Activated effector memory CD4-positive, alpha-beta T cell treated with Interleukin-2 at 50 U/mL for 16 hours (primary cell): Measurements from ENCODE around the gene MGAT5.

Source experiments
- DNase-seq: peaks from one replicate; pipeline ENCODE4 v3.0.0-alpha.2; 2020

Gene MGAT5

DNA sequence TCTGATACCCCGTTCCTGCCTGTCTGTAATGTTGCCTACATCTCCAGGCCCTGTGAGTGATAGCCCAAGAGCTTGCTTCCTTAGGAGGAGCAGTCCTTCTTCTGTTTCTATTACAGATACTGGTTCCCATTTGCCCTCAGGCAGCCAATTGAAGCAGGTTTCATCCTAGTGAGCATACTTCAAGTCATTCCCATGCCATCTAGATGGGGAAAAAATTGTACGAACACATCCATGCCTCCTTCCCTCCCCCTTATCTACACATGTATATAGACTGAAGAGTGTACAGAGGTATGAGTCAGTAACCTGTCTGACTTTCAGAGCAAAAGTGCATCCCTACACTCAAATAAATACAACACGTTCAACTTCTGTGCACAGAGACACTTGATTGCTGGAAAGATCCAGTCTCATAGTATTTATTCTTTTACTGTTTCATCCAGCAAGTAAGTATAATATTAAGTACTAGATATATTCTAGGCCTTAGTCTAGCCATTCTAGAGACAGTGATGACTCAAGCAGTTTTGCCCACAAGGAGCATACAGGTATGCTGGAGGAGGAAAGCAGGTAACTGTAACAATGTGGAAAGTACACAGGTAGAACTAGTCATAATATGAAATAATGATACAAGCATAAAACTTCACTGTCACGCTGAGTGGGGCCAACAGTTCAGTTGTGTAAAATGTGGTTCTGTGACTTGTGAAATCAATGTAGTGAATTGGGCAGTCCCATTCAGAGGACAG, 153.4 kb downstream of the MGAT5 start:
- DNase-seq = no peak

DNA sequence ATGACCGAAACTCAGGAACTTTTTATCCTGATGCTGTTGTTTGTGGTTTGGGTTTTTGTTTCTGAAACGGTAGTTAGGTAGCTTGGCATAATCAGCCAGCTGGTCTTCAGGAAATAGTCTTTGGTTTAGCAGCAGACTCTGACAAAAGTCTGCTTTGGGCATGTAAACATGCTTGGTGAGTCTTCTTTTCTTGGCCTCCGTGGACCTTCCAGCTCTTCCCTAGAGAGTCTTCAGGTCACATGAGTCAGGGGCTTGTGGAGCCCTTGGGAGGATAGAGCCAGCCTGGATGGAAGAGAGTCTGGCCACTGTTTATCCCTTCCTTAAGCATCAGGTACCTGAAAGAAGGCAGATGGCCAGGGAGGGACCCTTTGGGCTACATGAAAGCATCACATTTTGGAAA, 154.5 kb downstream of the MGAT5 start:
- no peak for DNase-seq

DNA sequence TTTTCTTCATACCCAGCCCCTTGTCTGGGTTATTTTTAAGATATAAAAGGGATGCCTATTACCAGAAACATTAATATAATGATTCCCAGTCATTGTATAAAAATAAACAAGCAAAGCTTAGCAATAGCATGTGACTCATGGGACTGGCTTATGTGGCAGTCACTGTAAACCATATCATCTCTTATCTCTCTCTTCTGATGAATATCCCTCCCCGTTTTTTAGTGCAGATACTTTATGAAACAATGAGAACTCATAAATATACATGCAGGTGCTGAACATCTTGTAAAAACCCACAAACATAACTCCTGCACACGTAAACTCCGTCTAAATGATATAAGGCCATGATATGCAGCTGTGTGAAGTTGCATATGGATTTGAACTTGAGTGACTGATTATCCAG, 154.9 kb downstream of the MGAT5 start:
- no peak for DNase-seq

DNA sequence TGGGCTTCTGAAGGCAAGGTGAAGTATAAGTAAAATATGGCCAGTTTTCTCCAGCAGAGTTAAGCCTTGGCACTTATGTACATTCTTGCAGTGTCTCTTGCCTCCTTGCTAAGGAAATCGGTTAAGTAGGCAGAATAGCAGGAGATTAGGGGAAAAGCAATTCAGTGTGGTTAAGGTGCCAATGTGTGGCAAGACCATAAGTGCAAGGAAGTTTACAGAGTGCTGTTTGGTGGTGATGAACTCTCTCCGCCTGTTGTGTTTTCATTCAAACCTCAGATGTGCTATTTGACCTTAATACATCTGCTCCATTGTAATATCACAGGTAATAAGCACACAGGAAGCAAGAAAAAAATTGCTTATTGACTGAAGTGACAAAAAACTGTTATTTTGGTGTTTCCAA, 156.1 kb downstream of the MGAT5 start:
- no peak for DNase-seq

DNA sequence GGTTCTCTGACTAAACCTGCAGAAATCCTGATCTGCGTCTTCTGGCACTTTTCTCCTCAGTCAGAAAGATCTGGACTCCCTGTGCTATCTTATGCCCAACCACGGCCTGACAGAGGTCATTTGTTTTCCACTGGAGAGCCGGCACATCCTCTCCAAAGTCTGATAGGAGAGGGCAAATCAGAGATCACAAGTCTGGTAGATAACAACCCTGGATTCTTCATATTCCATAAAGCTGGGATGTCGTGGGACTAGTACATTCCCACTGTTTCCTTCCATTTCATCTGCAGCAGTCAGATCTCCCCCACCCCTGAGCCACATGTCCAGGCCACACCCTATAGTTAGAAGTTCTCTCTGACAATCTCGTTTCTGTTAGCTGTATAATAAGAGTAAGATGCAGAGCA, 157.0 kb downstream of the MGAT5 start:
- DNase-seq = no peak

DNA sequence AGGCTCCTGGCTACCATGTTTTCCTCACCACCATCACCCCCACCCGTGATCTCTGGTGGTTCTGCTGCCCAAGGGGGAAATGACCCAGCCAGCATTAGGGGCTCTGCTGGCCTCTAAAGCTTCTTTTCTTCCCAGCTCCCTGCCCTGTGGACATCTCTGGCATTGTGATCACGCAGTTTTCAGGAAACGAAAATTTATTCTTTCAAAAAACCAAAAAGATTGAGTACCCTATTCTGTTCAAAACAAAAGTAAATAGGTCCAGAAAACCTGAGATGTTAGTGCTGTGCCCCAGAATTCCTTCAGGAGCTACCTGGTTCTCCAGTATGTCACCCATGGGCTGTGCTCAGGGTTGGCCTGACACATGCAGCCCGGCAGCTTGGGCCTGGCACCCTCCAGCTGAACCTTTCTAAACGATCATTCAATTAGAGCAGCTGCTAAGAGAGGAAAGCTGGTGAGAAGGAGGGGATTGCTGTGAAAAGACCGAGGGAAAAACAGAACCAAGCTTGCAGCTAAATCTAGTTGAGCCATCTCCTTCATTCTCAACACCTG, 157.5 kb downstream of the MGAT5 start:
- DNase-seq = no peak

DNA sequence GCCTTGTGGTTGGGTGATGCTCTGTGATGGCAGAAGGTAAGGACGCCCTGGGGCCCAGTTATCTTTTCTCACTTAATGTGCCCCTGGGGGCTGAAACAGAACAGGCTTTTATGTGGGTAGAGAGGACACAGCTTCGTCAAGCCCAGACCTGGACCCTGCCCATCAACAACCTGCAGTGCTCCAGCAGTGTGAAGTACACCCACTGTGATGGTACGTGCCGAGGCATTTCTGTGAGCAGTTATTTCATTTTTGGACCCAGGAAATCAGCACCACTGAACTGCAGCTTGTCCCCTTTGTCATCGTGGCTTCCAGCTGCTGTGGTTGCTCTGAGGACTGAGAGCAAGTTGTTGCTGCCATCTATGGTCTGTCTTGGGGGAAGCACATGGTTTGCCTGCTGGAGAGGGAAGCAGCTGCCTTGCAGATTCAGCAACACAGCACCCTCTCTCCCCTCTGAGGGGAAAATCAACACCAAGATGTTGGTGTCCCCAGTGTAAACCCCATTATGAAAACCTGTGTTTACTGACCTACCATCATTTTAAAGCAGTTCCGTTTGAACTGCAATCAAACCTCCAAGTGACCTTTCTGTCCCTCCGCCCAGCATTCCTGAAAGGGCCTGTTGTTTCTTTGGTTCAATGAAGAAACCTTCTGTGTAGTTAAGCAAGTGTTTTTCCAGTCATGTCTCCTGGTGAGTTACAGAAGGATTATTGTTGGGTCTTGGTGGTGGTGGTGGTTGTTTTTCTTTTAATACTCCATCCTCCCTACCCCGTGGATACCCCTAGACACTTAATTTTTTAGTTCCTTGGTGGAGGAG, 158.2 kb downstream of the MGAT5 start:
- DNase-seq = peak; percentile 59

DNA sequence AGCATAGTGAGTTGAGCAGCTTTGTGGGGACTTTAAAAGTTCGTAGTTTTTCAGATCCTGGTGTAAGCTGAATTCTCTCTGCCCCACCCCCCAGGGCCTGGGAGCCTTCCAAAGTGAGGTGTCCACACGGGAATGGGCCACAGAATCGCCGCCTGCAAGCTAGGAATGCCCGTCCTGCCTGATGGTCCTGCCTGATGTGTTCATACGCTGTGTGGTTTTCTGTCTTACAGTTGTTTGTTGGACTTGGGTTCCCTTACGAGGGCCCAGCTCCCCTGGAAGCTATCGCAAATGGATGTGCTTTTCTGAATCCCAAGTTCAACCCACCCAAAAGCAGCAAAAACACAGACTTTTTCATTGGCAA, 158.7 kb downstream of the MGAT5 start:
- no peak for DNase-seq

DNA sequence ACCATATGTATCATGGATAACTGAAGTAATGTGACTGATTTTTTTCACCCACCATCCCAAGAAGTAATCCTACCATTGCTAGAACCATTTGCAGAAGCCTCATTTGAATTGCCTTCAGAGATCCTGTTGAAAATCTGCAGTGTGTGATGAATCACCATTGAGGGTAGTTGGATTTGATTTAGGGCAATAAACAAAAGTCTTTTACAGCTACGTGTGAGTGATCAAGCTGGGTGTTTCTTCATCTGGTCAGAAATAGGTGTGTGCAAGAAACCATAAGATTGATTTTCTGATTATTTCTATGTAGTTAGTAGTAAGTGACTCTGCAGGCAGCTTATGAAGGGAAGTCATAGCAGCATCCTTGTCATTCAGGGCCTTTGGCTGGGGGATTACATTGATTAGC, 159.6 kb downstream of the MGAT5 start:
- DNase-seq = no peak

DNA sequence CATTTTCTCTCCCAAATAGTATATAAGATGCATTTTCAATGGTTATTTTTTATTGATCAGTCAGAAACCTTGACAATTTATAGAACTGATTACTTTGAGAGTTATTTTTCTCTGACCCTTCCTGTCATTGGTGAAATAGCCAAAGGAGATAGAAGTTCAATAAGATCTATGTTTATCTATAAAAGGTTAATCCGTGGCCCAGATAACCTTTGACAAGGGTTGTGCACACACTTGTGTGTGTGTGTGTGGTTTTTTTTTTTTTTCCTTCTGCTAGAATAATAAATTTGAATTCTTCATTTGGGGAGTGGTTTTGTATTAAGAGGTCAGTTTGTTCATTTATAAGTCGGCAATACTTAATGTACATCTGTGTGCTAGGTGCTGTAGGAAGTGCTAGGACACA, 160.0 kb downstream of the MGAT5 start:
- no peak for DNase-seq

DNA sequence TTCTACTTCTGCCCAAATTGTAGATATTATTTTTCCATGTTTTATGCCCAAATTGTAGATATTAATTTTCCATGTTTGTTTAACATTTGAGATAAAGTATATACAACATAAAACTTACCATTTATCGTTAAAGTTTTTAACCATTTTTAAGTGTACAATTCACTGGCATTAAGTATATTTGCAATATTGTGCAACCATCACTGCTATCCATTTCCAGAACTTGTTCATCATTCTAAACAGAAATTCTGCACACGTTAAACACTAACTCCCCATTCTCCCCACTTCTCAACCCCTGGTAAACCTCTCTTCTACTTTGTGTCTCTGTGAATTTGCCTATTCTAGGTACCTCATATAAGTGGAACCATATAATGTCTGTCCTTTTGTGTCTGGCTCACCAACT, 162.1 kb downstream of the MGAT5 start:
- DNase-seq = no peak

DNA sequence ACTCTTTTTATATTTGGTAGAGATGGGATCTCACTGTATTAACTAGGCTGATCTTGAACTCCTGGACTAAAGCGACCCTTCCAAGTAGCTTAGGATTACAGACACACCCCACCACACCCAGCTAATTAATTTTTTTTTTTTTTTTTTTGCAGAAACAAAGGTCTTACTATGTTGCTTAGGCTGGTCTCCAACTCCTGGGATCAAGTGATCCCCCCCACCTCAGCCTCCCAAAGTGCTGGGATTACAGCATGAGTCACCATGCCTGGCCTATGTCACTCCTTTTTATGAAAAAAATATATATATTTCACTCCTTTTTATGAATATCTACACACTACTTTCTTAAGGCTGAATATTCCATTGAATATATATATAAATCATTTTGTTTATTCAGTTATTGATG, 162.8 kb downstream of the MGAT5 start:
- DNase-seq = no peak

DNA sequence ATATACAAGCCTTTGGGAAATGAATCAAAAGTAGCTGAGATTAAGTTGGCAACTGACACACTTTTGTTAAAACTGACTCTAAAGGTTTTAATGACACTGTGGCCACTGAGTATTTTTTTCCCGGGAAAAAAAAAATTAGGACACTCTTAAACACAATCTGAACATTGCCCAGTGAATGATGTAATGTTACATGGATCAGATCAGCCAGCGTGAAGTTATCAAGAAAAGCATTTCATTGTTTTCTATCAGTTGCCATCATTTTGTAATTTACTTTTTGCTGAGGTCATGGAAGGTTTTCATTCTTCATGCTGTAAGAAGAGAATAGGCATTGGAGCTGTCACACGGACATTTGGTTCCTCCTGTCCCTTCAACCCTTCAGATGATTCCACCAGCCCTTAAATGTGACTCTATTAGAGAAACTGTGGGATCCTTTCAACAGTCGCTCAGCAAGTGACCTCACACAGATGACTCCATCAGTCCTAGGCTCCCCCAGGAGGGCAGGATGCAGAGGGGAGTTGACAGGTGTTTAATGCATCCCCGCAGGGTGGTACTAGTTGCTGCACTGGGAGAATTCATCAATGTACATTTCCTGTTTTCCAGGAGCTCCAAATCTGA, 164.2 kb downstream of the MGAT5 start:
- DNase-seq = no peak

DNA sequence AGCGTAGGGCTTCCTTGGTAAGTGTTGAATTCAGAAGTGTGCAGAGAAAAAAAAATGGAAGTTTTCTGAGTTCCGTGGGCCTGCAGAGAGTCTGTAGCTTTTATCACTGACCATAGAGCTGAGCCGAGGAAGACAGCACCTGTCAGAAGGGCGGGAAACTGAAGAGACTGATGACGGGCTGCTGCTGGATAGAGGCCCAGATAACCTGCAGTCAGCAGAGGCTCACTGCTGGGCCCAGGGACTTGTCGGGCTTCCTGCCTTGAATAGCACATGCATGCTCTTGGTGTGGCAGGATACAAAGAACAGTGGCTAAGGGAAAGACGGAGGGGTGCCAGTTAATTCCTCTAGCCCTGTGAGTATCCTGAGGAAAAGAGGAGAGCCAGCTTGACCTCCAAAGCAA, 166.4 kb downstream of the MGAT5 start:
- DNase-seq = no peak

DNA sequence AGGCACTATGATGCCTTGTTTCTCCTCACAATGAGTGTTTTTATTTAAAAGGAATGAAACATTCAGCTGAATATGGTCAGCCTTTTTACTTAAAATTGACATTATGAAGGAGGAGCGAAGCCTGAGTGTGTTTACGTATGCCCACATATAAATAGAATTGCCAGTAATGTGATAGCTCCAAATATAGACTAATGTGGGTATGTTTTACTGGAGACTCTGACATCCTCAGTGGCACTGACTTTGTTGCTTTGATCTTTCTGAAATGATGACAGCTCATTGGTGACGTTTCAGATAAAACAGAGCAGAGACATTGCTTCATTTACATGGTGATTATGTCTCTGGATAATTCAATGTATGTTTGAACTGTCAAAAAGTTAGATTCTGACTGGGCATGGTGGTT, 167.0 kb downstream of the MGAT5 start:
- no peak for DNase-seq

DNA sequence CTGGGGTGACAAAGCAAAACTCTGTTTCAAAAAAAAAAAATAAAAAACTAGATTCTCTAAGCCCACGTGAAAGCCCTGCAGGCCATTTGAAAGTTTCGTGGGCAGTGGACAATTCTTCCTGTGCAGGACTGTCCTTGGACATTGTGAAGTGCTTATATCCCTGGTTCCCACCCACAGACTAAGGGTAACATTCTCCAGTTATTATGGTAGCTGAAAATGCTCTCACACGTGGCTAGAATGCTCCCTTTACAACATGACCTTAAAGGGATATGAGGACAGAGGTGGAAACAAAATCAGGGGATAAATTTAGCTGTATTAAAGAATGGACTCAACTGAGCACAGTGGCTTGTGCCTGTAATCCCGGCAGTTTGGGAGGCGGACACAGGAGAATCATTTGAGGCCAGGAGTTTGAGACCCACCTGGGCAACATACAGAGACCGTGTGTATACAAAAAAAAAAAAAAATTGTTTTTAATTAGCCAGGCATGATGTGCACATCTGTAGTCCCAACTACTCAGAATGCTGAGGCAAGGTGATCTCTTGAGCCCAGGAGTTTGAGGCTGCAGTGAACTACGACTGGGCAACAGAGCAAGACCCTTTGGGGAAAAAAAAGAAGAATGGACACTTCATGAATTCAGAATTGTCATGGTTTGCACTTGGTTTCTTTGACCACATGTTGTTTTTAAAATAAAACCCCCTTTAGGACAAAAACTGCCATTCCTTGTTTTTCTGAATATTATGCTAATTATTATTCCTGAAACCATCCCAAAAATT, 167.9 kb downstream of the MGAT5 start:
- no peak for DNase-seq

DNA sequence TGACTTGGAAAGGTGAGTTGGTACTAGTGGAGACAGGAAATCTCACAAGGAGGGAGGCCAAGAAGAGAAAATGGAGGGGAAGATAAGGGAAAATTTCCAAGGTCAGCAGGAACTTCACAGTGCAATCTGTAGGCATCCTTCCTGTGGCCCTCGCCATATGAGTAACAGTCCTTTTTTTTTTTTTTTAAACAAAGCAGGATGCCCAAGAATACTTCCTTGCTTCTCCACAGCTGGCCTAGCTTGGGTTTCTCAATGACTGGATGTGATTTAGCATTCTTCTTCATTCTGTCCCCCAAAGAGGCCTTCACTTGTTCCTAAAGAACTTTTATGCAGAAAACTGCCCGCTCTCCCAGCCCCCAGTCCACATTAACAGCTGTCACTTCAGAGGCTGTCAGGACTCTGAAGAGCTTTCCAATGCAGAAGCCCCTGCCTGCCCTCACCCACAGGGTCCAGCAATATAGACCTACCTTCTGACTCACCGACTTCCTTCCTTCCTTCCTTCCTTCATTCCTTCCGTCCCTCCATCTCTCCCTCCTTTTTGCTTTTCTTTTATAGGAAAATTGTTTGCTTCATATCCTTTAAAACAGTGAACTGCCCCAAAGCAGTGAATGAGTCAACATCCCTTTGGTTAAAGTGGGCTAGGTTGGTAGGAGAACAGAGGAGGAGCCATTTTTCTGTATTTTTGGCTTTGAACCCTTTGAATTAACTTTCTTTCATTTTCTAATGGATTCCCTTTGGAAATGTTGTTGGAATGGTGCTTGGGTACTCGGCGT, 172.0 kb downstream of the MGAT5 start:
- DNase-seq = no peak

DNA sequence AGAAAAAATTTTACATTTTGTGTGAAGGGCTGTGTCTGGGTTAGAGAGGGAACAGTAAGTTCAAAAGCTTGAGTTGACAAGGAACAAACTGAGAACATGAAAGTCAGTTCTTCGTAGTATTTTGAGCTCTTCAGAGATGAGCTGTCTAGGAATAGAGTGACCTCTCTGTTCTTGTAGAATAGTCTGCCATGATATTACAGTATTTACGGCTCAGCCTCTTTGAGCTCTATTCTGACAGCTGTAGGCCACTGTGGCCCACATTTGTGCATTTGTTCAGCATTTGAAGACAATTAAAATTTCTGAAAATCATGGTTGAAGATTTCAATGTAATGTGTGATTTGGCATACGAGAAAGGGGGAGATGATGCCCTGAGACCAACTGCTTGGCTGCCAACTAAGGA, 172.8 kb downstream of the MGAT5 start:
- no peak for DNase-seq

DNA sequence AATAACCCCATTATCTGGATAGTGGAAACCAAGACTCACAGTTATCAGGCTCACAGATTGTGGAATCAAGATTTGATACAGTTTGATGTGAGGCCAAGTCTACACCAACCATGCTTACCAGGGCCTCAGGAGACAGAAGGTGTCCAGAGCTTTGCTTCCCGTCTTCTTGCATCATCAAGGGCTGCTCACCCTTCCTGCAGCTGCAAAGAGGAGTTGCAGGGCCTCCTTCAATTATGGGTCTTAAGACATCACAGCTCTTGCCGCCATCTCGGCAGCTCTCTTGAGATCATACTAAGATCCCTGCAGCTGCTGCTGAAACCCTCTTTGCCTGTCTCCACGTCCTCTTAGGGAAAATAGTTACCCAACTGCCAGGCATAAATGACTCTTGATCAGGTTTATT, 176.0 kb downstream of the MGAT5 start:
- DNase-seq = no peak

DNA sequence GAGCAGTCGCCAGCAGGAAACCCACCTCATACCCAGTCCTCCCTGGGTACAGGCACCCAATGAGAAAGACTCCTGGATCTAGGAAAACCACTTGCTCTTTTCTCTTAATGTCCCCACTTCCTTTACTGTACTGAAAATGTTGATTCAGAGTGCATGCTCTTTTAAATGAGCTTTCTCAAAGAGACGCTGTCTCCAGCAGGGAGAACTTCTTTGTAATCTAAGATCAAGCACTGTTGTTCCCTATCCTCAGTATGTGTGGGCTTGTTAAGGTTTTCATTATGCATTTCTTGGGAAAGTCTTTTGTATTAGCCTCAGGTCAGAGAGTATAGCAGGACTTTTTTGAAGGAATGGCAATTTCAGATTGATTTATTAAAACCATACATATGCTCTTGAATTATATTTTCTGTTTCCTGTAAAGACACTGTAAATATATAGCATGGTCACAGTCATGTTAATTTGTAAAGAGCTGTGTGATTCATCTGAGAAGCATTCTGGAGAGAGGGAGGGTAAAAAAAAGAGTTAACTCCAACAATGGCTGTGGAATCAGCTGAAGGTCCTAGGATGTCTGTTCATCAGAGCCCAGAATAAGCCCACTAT, 178.1 kb downstream of the MGAT5 start:
- DNase-seq = no peak

DNA sequence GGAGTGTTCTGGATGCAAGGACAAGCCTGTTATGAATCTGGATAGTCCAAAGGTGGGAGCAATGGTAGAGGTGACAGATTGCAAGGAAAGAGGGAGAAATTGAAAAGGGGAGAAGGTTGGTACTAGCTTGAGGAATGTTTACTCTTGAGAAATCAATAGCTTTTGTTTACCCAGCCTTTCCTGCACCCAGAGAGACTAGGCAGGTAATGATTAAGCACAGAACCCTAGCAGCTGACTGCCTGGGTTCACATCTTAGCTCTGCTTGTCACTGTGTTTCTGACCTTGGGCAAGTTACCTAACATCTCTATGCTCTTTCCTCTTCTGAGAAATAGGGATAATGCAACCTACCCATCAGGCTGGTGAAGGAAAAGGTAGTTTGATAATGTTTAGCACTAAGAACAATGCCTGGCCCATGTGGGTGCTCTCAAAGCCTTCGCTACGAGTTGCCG, 178.6 kb downstream of the MGAT5 start:
- no peak for DNase-seq

DNA sequence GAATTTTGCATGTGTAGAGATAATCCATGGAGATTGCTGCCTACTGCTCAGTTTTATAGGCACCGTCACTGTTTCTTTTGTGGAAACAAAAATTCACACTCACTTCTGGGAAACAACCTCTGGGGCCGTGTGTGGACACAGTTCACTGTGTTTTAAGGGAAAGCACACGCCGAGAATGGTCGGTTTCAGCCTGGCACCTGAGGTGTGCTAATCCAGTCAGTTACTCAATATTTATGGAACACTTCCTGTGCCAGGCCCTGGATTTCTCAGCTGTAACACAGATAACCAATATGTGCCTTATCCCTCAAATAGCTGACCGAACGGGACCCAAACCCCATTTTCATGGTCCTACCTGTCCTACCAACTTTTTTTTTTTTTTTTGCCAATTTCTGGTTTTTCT, 179.6 kb downstream of the MGAT5 start:
- no peak for DNase-seq
